ENCODE results near the gene GH1.

GH1 gene

GRCh38 chr17:63944736-63945499 lies 26.3 kb upstream of the GH1 start:
- Histone ChIP-seq H3K27ac (ENCODE audit: low read depth, low read length) (no peak overlapping the region), H3K4me1 (ENCODE audit: control insufficient read depth in 1 of 2, insufficient read depth in 2 of 2, low read length in 2 of 2) (peaks cover 0 to 3% of the 10 kb centered on the region in 2 donors), H3K27me3 (ENCODE audit: control insufficient read depth in 1 of 2, insufficient read depth in 2 of 2, low read length in 2 of 2) (no peaks in the 10 kb centered on the region), H3K36me3 (ENCODE audit: control insufficient read depth in 1 of 2, insufficient read depth in 2 of 2, low read length in 2 of 2) (no peaks in the 10 kb centered on the region), H3K9ac (ENCODE audit: low read depth in 1 of 2, low read length in 2 of 2) (no peak overlapping the region), H3K9me3 (ENCODE audit: control insufficient read depth in 1 of 2, low read length in 2 of 2) (no peaks in the 10 kb centered on the region), H3K4me3 (ENCODE audit: low read depth in 1 of 2, low read length in 2 of 2) (no peak overlapping the region)

- no peaks in the 10 kb centered on the region for H3K36me3 ChIP-seq (ENCODE audit: control insufficient read depth in 1 of 2, insufficient read depth in 2 of 2, low read length in 2 of 2)
- peaks cover 0 to 3% of the 10 kb centered on the region in 2 donors for H3K4me1 ChIP-seq (ENCODE audit: control insufficient read depth in 1 of 2, insufficient read depth in 2 of 2, low read length in 2 of 2)
- no peak overlapping the region for H3K27ac ChIP-seq (ENCODE audit: low read depth, low read length)
- H3K9me3 ChIP-seq (ENCODE audit: control insufficient read depth in 1 of 2, low read length in 2 of 2) = no peaks in the 10 kb centered on the region
- no peak overlapping the region for H3K9ac ChIP-seq (ENCODE audit: low read depth in 1 of 2, low read length in 2 of 2)
- no peak overlapping the region for H3K4me3 ChIP-seq (ENCODE audit: low read depth in 1 of 2, low read length in 2 of 2)
- no peaks in the 10 kb centered on the region for H3K27me3 ChIP-seq (ENCODE audit: control insufficient read depth in 1 of 2, insufficient read depth in 2 of 2, low read length in 2 of 2)
Measured at GRCh38 chr17:63943745-63944144, 25.1 kb upstream of the GH1 start.

- no peak overlapping the region for H3K27ac ChIP-seq (ENCODE audit: low read depth, low read length)
- H3K9me3 ChIP-seq (ENCODE audit: control insufficient read depth in 1 of 2, low read length in 2 of 2) = no peaks in the 10 kb centered on the region
- H3K36me3 ChIP-seq (ENCODE audit: control insufficient read depth in 1 of 2, insufficient read depth in 2 of 2, low read length in 2 of 2) = no peaks in the 10 kb centered on the region
- H3K4me1 ChIP-seq (ENCODE audit: control insufficient read depth in 1 of 2, insufficient read depth in 2 of 2, low read length in 2 of 2) = peaks cover 0 to 3% of the 10 kb centered on the region in 2 donors
- H3K27me3 ChIP-seq (ENCODE audit: control insufficient read depth in 1 of 2, insufficient read depth in 2 of 2, low read length in 2 of 2) = no peaks in the 10 kb centered on the region
- no peak overlapping the region for H3K9ac ChIP-seq (ENCODE audit: low read depth in 1 of 2, low read length in 2 of 2)
- H3K4me3 ChIP-seq (ENCODE audit: low read depth in 1 of 2, low read length in 2 of 2) = no peak overlapping the region
Measured at GRCh38 chr17:63942309-63942985, 23.8 kb upstream of the GH1 start.

DNA sequence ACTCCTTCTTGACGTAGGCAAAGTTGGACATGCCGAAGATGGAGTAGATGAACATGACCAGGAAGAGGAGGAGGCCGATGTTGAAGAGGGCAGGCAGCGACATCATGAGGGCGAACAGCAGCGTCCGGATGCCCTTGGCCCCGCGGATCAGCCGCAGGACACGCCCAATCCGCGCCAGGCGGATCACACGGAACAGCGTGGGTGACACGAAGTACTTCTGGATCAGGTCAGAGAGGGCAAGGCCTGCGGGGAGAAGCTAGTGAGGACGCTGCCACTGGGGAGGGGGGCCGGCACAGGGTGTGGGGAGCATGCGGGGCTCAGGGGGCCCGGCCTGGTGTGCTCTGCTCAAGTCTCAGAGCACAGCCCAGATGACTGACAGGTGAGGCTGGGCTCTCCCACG lies 23.1 kb upstream of the GH1 start:
- no peaks in the 10 kb centered on the region for H3K36me3 ChIP-seq (ENCODE audit: control insufficient read depth in 1 of 2, insufficient read depth in 2 of 2, low read length in 2 of 2)
- H3K9me3 ChIP-seq (ENCODE audit: control insufficient read depth in 1 of 2, low read length in 2 of 2) = no peaks in the 10 kb centered on the region
- H3K27ac ChIP-seq (ENCODE audit: low read depth, low read length) = no peak overlapping the region
- H3K4me1 ChIP-seq (ENCODE audit: control insufficient read depth in 1 of 2, insufficient read depth in 2 of 2, low read length in 2 of 2) = peaks cover 0 to 3% of the 10 kb centered on the region in 2 donors
- H3K9ac ChIP-seq (ENCODE audit: low read depth in 1 of 2, low read length in 2 of 2) = no peak overlapping the region
- H3K4me3 ChIP-seq (ENCODE audit: low read depth in 1 of 2, low read length in 2 of 2) = no peak overlapping the region
- H3K27me3 ChIP-seq (ENCODE audit: control insufficient read depth in 1 of 2, insufficient read depth in 2 of 2, low read length in 2 of 2) = no peaks in the 10 kb centered on the region

- Histone ChIP-seq H3K9ac (ENCODE audit: low read depth in 1 of 2, low read length in 2 of 2) (no peak overlapping the region), H3K4me3 (ENCODE audit: low read depth in 1 of 2, low read length in 2 of 2) (no peak overlapping the region), H3K36me3 (ENCODE audit: control insufficient read depth in 1 of 2, insufficient read depth in 2 of 2, low read length in 2 of 2) (no peaks in the 10 kb centered on the region), H3K27me3 (ENCODE audit: control insufficient read depth in 1 of 2, insufficient read depth in 2 of 2, low read length in 2 of 2) (no peaks in the 10 kb centered on the region), H3K9me3 (ENCODE audit: control insufficient read depth in 1 of 2, low read length in 2 of 2) (no peaks in the 10 kb centered on the region), H3K4me1 (ENCODE audit: control insufficient read depth in 1 of 2, insufficient read depth in 2 of 2, low read length in 2 of 2) (no peaks in the 10 kb centered on the region), H3K27ac (ENCODE audit: low read depth, low read length) (no peak overlapping the region)
Measured at GRCh38 chr17:63941162-63941561, 22.5 kb upstream of the GH1 start.

- Histone ChIP-seq H3K9me3 (ENCODE audit: control insufficient read depth in 1 of 2, low read length in 2 of 2) (no peaks in the 10 kb centered on the region), H3K9ac (ENCODE audit: low read depth in 1 of 2, low read length in 2 of 2) (no peak overlapping the region), H3K4me1 (ENCODE audit: control insufficient read depth in 1 of 2, insufficient read depth in 2 of 2, low read length in 2 of 2) (no peaks in the 10 kb centered on the region), H3K4me3 (ENCODE audit: low read depth in 1 of 2, low read length in 2 of 2) (no peak overlapping the region), H3K27me3 (ENCODE audit: control insufficient read depth in 1 of 2, insufficient read depth in 2 of 2, low read length in 2 of 2) (no peaks in the 10 kb centered on the region), H3K27ac (ENCODE audit: low read depth, low read length) (no peak overlapping the region), H3K36me3 (ENCODE audit: control insufficient read depth in 1 of 2, insufficient read depth in 2 of 2, low read length in 2 of 2) (no peaks in the 10 kb centered on the region)
Measured at GRCh38 chr17:63940584-63940983, 21.9 kb upstream of the GH1 start.

DNA sequence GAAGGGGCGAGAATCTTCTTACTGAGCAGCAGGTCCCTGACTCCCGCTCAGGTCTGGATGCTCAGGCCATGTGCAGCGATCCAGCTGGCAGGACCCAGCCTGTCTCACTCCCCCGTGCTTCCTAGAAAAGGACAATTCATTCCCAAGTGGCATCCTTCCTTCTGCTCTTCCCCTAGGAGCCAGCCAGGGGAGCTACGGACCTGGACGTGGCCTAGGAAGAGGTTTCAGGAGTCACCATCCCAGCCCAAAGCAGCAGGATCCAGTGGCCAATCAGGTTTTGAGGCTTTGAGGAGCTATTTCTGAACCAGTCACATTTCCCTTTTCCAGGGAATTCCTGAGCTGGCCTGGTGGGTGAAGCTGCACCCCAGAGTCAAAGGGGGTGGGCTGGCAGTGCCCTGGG lies 21.2 kb upstream of the GH1 start:
- Histone ChIP-seq H3K4me1 (ENCODE audit: control insufficient read depth in 1 of 2, insufficient read depth in 2 of 2, low read length in 2 of 2) (no peaks in the 10 kb centered on the region), H3K9me3 (ENCODE audit: control insufficient read depth in 1 of 2, low read length in 2 of 2) (no peaks in the 10 kb centered on the region), H3K27me3 (ENCODE audit: control insufficient read depth in 1 of 2, insufficient read depth in 2 of 2, low read length in 2 of 2) (no peaks in the 10 kb centered on the region), H3K4me3 (ENCODE audit: low read depth in 1 of 2, low read length in 2 of 2) (no peak overlapping the region), H3K9ac (ENCODE audit: low read depth in 1 of 2, low read length in 2 of 2) (no peak overlapping the region), H3K36me3 (ENCODE audit: control insufficient read depth in 1 of 2, insufficient read depth in 2 of 2, low read length in 2 of 2) (no peaks in the 10 kb centered on the region), H3K27ac (ENCODE audit: low read depth, low read length) (no peak overlapping the region)

GRCh38 chr17:63939401-63939800 lies 20.8 kb upstream of the GH1 start:
- Histone ChIP-seq H3K9me3 (ENCODE audit: control insufficient read depth in 1 of 2, low read length in 2 of 2) (no peaks in the 10 kb centered on the region), H3K36me3 (ENCODE audit: control insufficient read depth in 1 of 2, insufficient read depth in 2 of 2, low read length in 2 of 2) (no peaks in the 10 kb centered on the region), H3K27ac (ENCODE audit: low read depth, low read length) (no peak overlapping the region), H3K27me3 (ENCODE audit: control insufficient read depth in 1 of 2, insufficient read depth in 2 of 2, low read length in 2 of 2) (no peaks in the 10 kb centered on the region), H3K4me3 (ENCODE audit: low read depth in 1 of 2, low read length in 2 of 2) (no peak overlapping the region), H3K9ac (ENCODE audit: low read depth in 1 of 2, low read length in 2 of 2) (no peak overlapping the region), H3K4me1 (ENCODE audit: control insufficient read depth in 1 of 2, insufficient read depth in 2 of 2, low read length in 2 of 2) (no peaks in the 10 kb centered on the region)

DNA sequence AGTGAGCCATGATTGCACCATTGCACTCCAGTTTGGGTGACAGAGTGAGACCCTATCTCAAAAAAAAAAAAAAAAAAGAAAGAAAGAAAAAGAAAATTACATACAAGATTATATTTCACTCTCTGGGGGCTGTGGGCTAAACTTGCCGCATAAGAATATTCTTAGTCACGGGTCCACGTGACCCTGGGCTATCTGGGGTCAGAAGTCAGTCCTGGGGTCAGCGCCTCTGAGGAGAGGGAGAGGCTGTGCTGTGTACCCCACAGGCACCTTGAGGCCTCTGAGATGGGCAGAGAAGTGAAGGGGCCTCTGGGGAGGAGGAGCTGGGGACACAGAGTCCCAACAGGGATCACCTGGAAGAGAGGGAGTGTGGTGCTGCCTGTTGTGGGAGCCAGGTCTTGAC lies 19.3 kb upstream of the GH1 start:
- H3K4me1 ChIP-seq (ENCODE audit: control insufficient read depth in 1 of 2, insufficient read depth in 2 of 2, low read length in 2 of 2) = no peaks in the 10 kb centered on the region

DNA sequence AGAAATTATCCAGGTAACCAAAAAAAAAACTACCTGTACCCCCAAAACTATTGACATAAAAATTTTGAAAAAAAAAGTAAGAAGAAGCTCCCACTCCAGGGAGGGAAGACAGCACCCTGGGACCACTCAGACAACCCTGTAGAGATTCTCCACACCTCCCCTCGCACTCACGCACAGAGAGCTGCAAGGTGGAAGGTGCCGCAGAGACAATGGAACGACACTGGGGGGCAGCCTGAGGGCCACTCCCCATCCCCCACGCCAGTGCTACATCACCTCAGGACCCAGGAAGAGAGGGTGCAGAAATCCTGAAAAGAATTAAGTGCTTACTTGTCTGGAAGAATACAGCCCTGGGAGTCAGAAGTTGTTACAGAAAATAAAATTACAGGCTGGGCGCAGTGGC lies 18.7 kb upstream of the GH1 start:
- no peaks in the 10 kb centered on the region for H3K27me3 ChIP-seq (ENCODE audit: control insufficient read depth in 1 of 2, insufficient read depth in 2 of 2, low read length in 2 of 2)
- H3K4me1 ChIP-seq (ENCODE audit: control insufficient read depth in 1 of 2, insufficient read depth in 2 of 2, low read length in 2 of 2) = no peaks in the 10 kb centered on the region
- H3K4me3 ChIP-seq (ENCODE audit: low read depth in 1 of 2, low read length in 2 of 2) = no peak overlapping the region
- no peaks in the 10 kb centered on the region for H3K36me3 ChIP-seq (ENCODE audit: control insufficient read depth in 1 of 2, insufficient read depth in 2 of 2, low read length in 2 of 2)
- no peaks in the 10 kb centered on the region for H3K9me3 ChIP-seq (ENCODE audit: control insufficient read depth in 1 of 2, low read length in 2 of 2)
- no peak overlapping the region for H3K27ac ChIP-seq (ENCODE audit: low read depth, low read length)
- no peak overlapping the region for H3K9ac ChIP-seq (ENCODE audit: low read depth in 1 of 2, low read length in 2 of 2)

More for the DNA sequence above, 19.3 kb upstream of the GH1 start:
- no peak overlapping the region for H3K4me3 ChIP-seq (ENCODE audit: low read depth in 1 of 2, low read length in 2 of 2)
- no peak overlapping the region for H3K9ac ChIP-seq (ENCODE audit: low read depth in 1 of 2, low read length in 2 of 2)
- H3K9me3 ChIP-seq (ENCODE audit: control insufficient read depth in 1 of 2, low read length in 2 of 2) = no peaks in the 10 kb centered on the region
- no peaks in the 10 kb centered on the region for H3K27me3 ChIP-seq (ENCODE audit: control insufficient read depth in 1 of 2, insufficient read depth in 2 of 2, low read length in 2 of 2)
- H3K27ac ChIP-seq (ENCODE audit: low read depth, low read length) = no peak overlapping the region
- H3K36me3 ChIP-seq (ENCODE audit: control insufficient read depth in 1 of 2, insufficient read depth in 2 of 2, low read length in 2 of 2) = no peaks in the 10 kb centered on the region

All from duodenal mucosa (tissue), 2 donors.